ENCODE results near the gene ALKBH2. TPM values are rescaled to one million over a fixed set of nuclear protein-coding genes. Genes with fewer than 3 reads are reported as not detected.

The ALKBH2 gene
- total RNA-seq, 3 donors from 2014 or later (not counting 1 experiment from before 2014, with no cell fraction given), result 10.9 to 12.6 (median 11.9) TPM

DNA sequence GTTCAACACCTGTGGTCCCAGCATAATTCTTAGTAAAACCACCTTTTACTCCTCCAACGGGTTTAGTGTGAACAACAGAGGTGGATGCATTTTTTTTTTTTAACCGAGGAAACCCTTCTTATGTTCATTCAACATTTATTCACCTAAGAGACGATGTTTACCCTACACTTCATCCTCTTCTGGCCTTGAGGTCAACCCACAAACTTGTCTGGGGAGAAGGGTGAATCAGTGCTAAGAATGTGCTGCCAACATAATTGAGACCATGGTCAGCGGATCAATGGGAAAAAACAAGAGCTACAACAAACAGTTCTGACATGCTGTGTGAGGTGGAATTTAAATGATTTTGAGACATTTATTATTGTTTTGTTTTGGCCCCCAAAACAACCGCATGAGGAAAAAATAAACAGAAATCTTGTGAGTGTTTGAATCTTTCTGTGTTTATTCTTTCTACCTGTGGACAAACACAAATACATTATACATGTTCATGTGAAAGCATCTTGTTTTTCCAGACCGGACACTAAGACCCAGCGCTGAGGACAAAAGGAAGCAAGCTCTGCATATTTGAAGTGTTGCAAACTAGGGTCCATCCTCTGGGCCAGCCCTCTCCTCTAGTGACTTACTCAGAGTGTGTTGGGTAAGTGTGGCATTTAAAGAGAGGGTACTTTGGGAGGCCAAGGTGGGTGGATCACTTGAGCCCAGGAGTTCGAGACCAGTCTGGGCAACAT is 46.0 kb downstream of the ALKBH2 start:
- Histone ChIP-seq H3K36me3 (ENCODE audit: control insufficient read depth, insufficient read depth, low read length) (no peaks in the 10 kb centered on the region), H3K9me3 (ENCODE audit: control insufficient read depth, insufficient read depth, low read length) (no peaks in the 10 kb centered on the region), H3K27ac (ENCODE audit: low read length) (no peak overlapping the region), H3K27me3 (ENCODE audit: control insufficient read depth, insufficient read depth, low read length) (peaks cover 8% of the 10 kb centered on the region), H3K4me3 (ENCODE audit: low read length) (no peak overlapping the region), H3K4me1 (ENCODE audit: control insufficient read depth, insufficient read depth, low read length) (peaks cover 7% of the 10 kb centered on the region)
- H3K27me3 Mint-ChIP-seq (ENCODE audit: low read depth in 2 of 2), result peaks cover 19 to 21% of the 10 kb centered on the region in 2 donors
- peaks cover 5% of the 10 kb centered on the region in 2 donors for H3K4me1 Mint-ChIP-seq
- no peaks in the 10 kb centered on the region for H3K36me3 Mint-ChIP-seq
- no peaks in the 10 kb centered on the region for H3K9me3 Mint-ChIP-seq
- TF ChIP-seq, protein P1, sequence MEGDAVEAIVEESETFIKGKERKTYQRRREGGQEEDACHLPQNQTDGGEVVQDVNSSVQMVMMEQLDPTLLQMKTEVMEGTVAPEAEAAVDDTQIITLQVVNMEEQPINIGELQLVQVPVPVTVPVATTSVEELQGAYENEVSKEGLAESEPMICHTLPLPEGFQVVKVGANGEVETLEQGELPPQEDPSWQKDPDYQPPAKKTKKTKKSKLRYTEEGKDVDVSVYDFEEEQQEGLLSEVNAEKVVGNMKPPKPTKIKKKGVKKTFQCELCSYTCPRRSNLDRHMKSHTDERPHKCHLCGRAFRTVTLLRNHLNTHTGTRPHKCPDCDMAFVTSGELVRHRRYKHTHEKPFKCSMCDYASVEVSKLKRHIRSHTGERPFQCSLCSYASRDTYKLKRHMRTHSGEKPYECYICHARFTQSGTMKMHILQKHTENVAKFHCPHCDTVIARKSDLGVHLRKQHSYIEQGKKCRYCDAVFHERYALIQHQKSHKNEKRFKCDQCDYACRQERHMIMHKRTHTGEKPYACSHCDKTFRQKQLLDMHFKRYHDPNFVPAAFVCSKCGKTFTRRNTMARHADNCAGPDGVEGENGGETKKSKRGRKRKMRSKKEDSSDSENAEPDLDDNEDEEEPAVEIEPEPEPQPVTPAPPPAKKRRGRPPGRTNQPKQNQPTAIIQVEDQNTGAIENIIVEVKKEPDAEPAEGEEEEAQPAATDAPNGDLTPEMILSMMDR (IDR thresholded peaks at IDR 0.05), result no peak
- ATAC-seq, result no peak
- 84% methylated on average over 6 of the region's 8 CpGs for WGBS (ENCODE audit: insufficient coverage)
- no peak overlapping the region for H3K27ac Mint-ChIP-seq
- no peak for DNase-seq
- intact Hi-C loops (cut with micrococcal nuclease), result no loop called here
- no peak overlapping the region for H3K4me3 Mint-ChIP-seq

DNA sequence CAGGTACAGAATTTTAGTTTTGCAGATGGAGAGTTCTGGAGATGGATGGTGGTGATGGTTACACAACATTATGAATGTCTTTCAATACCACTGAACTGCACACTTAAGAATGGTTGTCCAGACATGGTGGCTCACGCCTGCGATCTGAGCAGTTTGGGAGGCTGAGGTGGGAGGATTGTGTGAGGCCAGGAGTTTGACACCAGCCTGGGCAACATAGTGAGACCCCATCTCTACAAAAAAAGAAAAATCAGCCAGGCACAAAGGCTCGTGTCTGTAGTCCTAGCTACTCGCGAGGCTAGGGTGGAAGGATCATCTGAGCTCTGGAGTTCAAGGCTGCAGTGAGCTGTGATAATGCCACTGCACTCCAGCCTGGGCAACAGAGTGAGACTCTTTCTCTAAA is 49.0 kb downstream of the ALKBH2 start:
- Mint-ChIP-seq H3K4me1 (no peaks in the 10 kb centered on the region), H3K27me3 (ENCODE audit: low read depth in 2 of 2) (peaks cover 20 to 34% of the 10 kb centered on the region in 2 donors), H3K9me3 (no peaks in the 10 kb centered on the region), H3K36me3 (no peaks in the 10 kb centered on the region), H3K27ac (no peak overlapping the region), H3K4me3 (no peak overlapping the region)
- no peaks in the 10 kb centered on the region for H3K36me3 ChIP-seq (ENCODE audit: control insufficient read depth, insufficient read depth, low read length)
- no peak overlapping the region for H3K27ac ChIP-seq (ENCODE audit: low read length)
- H3K4me3 ChIP-seq (ENCODE audit: low read length), result no peak overlapping the region
- no peaks in the 10 kb centered on the region for H3K4me1 ChIP-seq (ENCODE audit: control insufficient read depth, insufficient read depth, low read length)
- no peak for DNase-seq
- peaks cover 15% of the 10 kb centered on the region for H3K27me3 ChIP-seq (ENCODE audit: control insufficient read depth, insufficient read depth, low read length)
- intact Hi-C loops (cut with micrococcal nuclease), result no loop called here
- WGBS (ENCODE audit: insufficient coverage), result 89% methylated on average over 5 of the region's 5 CpGs
- TF ChIP-seq, protein P1 (IDR thresholded peaks at IDR 0.05), result no peak
- no peak for ATAC-seq
- H3K9me3 ChIP-seq (ENCODE audit: control insufficient read depth, insufficient read depth, low read length), result peaks cover 5% of the 10 kb centered on the region

Other genes with a start within 250 kb of the ALKBH2 start
- gene SSH1, start 235.9 kb downstream of the ALKBH2 start, total RNA-seq, result 10 to 100 TPM; 57.4 to 74.1 (median 66.6) TPM
- not detected for gene DAO, start 213.4 kb downstream of the ALKBH2 start, total RNA-seq
- not detected for gene SVOP, start 72.4 kb downstream of the ALKBH2 start, total RNA-seq
- 10 to 100 TPM; 18.4 to 20.8 (median 20.1) TPM for gene USP30, start 40.9 kb downstream of the ALKBH2 start, total RNA-seq
- 10 to 100 TPM in 1 of 3 donors, 1 to 10 TPM in 2; 8.7 to 10.7 (median 9.6) TPM for gene UNG, start 4.1 kb upstream of the ALKBH2 start, total RNA-seq
- gene ACACB, start 23.1 kb upstream of the ALKBH2 start, total RNA-seq, result 10 to 100 TPM in 1 of 3 donors, 1 to 10 TPM in 2; 4.1 to 14.3 (median 8.4) TPM
- gene FOXN4, start 215.8 kb upstream of the ALKBH2 start, total RNA-seq, result not detected

All from natural killer cell (primary cell).